DND-41 (cell line): Measurements from ENCODE around the gene OGDHL.

ENCODE experiments used
- EZH2 ChIP-seq: IDR thresholded peaks from 3 replicates; pipeline ENCODE4 v1.6.1; 2012; ENCODE audit warnings: borderline replicate concordance, low read depth, mild to moderate bottlenecking, moderate library complexity, low read length, inconsistent platforms; ENCODE audit not compliant: severe bottlenecking
- TF ChIP-seq, protein P1 (sequence below): IDR thresholded peaks from 2 replicates; pipeline ENCODE4 v1.5.1; 2012; ENCODE audit warnings: borderline replicate concordance, low read length, moderate library complexity, mild to moderate bottlenecking; ENCODE audit not compliant: poor library complexity, severe bottlenecking; ENCODE audit errors: extremely low read depth

DNA sequence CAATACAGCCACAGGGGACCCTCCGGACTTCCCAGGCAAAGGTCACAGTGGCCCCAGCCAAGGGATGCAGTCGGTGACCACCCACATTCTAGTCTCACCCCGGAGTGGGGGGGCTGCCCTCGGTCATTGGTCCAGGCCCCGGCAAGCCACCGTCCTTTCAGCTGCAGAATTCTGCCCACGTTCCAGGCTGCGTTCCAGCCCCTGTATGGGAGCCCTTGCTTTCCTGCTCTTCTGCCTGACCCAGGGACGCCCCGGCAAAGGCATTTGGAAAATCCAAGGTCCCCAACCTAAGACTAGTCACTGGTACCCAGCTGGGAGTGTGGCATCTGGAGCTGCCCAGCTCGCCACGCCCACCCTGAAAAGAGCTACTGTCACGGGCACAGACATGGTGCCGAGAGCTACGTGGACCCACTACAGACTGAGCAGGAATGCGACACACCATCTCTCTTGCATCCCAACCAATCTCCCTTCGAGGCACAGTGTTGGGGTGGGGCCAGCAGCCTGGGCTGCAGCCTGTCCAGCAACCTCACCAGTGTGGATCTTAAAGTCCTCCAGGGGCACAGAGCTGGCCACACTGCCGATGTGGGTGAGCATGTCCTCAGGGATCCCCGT is 18.6 kb downstream of the OGDHL start:
- TF ChIP-seq EZH2 = no peak
- TF ChIP-seq, protein P1, sequence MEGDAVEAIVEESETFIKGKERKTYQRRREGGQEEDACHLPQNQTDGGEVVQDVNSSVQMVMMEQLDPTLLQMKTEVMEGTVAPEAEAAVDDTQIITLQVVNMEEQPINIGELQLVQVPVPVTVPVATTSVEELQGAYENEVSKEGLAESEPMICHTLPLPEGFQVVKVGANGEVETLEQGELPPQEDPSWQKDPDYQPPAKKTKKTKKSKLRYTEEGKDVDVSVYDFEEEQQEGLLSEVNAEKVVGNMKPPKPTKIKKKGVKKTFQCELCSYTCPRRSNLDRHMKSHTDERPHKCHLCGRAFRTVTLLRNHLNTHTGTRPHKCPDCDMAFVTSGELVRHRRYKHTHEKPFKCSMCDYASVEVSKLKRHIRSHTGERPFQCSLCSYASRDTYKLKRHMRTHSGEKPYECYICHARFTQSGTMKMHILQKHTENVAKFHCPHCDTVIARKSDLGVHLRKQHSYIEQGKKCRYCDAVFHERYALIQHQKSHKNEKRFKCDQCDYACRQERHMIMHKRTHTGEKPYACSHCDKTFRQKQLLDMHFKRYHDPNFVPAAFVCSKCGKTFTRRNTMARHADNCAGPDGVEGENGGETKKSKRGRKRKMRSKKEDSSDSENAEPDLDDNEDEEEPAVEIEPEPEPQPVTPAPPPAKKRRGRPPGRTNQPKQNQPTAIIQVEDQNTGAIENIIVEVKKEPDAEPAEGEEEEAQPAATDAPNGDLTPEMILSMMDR = no peak
